ENCODE data around the gene FAM131B. TPM values are rescaled to one million over a fixed set of nuclear protein-coding genes. Genes with fewer than 3 reads are reported as not detected.

FAM131B gene
- total and polyA plus RNA-seq, 2 of the 13 experiments (the other 11 are each of a cell fraction or from before 2014, with no cell fraction given) = 0.07 TPM; not detected in 1

DNA sequence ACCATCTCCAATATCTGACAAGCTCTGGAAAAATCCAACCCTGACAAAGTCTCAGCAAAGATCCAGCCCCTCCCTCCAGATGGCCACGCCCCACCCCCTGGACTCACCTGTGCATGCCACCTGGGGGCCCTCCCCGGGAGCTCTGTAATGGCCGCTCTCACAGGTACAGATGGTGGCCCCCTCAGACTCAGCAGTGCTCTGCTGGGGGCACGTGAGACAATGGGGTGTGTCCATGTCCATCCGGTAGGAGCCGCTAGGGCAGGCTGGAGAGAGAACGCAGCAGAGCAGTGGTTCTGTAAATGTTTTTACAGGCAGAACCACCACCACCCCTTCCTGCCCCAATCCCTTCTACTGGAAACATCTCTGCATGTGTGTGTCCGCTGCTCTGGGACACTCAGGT lies 36.6 kb upstream of the FAM131B start:
- FAIRE-seq = no peak
- no peak for ATAC-seq
- H3K36me3 ChIP-seq (replicated peaks in 1 of 2; ENCODE audit: control insufficient read depth in 1 of 2, insufficient read depth in 2 of 2, low read length in 2 of 2) = no peaks in the 10 kb centered on the region
- WGBS (ENCODE audit: low lambda C conversion rate) = 96% methylated on average over 5 of the region's 8 CpGs
- intact Hi-C loops (cut with micrococcal nuclease; ENCODE audit: unreplicated experiment) (no loop called here), in situ Hi-C loops (cut with HindIII; ENCODE audit: extremely low pct_ligation_motif_present, low pct_unique_long_range_greater_than_20kb) (loop anchor here (25.0 kb wide), 1 partner anchor 513 kb away; the partner anchor contains the start of gene TCAF1)
- H3K4me1 ChIP-seq (ENCODE audit: insufficient read depth, low read length) = peaks cover 30% of the 10 kb centered on the region
- POLR2A ChIA-PET = no interaction called here
- no peaks in the 10 kb centered on the region for H3K27me3 ChIP-seq (ENCODE audit: control insufficient read depth in 1 of 2, insufficient read depth in 2 of 2, low read length in 2 of 2)
- H2AFZ ChIP-seq (ENCODE audit: low read length) = no peak overlapping the region
- H3K9ac ChIP-seq (ENCODE audit: insufficient read depth, low read depth, low read length) = no peak overlapping the region
- H3K4me3 ChIP-seq (replicated peaks in 1 of 3; ENCODE audit: insufficient read depth in 1 of 3, low read depth in 2 of 3, low read length in 3 of 3) = no peak overlapping the region
- H3K79me2 ChIP-seq (ENCODE audit: insufficient read depth, low read length) = no peaks in the 10 kb centered on the region
- H4K20me1 ChIP-seq (ENCODE audit: insufficient read depth, low read length) = no peaks in the 10 kb centered on the region
- TF ChIP-seq HNF4A (CRISPR knock-in tag; IDR thresholded peaks at IDR 0.05) = no peak
- TF ChIP-seq, protein P1, sequence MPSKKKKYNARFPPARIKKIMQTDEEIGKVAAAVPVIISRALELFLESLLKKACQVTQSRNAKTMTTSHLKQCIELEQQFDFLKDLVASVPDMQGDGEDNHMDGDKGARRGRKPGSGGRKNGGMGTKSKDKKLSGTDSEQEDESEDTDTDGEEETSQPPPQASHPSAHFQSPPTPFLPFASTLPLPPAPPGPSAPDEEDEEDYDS (CRISPR knock-in tag; IDR thresholded peaks at IDR 0.05) = no peak
- no peak for TF ChIP-seq SYNCRIP (IDR thresholded peaks at IDR 0.05; ENCODE audit: insufficient read depth, low read depth, low read length)
- TF ChIP-seq ZNF292 (CRISPR knock-in tag; IDR thresholded peaks at IDR 0.05; ENCODE audit: borderline replicate concordance, low read depth) = no peak
- no peak for TF ChIP-seq TBX3 (IDR thresholded peaks at IDR 0.05; ENCODE audit: borderline replicate concordance)
- TF ChIP-seq, protein P2, sequence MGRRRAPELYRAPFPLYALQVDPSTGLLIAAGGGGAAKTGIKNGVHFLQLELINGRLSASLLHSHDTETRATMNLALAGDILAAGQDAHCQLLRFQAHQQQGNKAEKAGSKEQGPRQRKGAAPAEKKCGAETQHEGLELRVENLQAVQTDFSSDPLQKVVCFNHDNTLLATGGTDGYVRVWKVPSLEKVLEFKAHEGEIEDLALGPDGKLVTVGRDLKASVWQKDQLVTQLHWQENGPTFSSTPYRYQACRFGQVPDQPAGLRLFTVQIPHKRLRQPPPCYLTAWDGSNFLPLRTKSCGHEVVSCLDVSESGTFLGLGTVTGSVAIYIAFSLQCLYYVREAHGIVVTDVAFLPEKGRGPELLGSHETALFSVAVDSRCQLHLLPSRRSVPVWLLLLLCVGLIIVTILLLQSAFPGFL (CRISPR knock-in tag; IDR thresholded peaks at IDR 0.05) = no peak
- TF ChIP-seq FOXK2 (IDR thresholded peaks at IDR 0.05) = no peak
- TF ChIP-seq ZNF530 (CRISPR knock-in tag; IDR thresholded peaks at IDR 0.05; ENCODE audit: low read depth) = no peak
- no peaks in the 10 kb centered on the region for H3K9me3 ChIP-seq (ENCODE audit: low read length)
- no peak overlapping the region for H3K4me2 ChIP-seq (ENCODE audit: low read depth, low read length)
- H3K27ac ChIP-seq (ENCODE audit: extremely low read length, insufficient read depth, low read length) = no peak overlapping the region
- no TSS peak for BruUV-seq (replicated peaks)
- no peak for DNase-seq (ENCODE audit: low spot score)
- CTCF ChIA-PET (ENCODE audit: low intra/inter-chr PET ratio, low total read pairs) = no interaction called here

DNA sequence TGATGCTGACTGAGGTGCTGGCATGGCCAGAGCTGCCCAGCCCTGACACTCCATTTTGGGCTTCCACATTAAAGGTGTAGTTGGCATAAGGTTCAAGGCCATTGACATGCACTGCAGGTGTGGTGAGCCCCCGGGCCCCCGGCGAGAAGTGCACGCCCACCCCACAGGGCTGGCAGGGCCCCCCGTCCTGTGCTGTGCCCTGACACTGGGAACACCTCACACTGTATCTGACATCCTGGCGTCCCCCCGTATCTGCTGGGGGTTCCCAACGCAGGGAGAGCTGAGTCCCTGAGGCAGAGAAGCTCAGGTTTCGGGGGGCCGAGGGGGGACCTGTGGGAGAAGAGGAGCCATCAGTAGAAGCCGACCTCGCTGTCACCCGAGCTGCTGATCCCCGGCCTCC lies 36.1 kb upstream of the FAM131B start:
- no peaks in the 10 kb centered on the region for H3K79me2 ChIP-seq (ENCODE audit: insufficient read depth, low read length)
- no peak overlapping the region for H3K4me2 ChIP-seq (ENCODE audit: low read depth, low read length)
- ChIA-PET CTCF (ENCODE audit: low intra/inter-chr PET ratio, low total read pairs) (no interaction called here), POLR2A (no interaction called here)
- no peaks in the 10 kb centered on the region for H3K9me3 ChIP-seq (ENCODE audit: low read length)
- intact Hi-C loops (cut with micrococcal nuclease; ENCODE audit: unreplicated experiment) = no loop called here
- H3K9ac ChIP-seq (ENCODE audit: insufficient read depth, low read depth, low read length) = no peak overlapping the region
- no peaks in the 10 kb centered on the region for H3K27me3 ChIP-seq (ENCODE audit: control insufficient read depth in 1 of 2, insufficient read depth in 2 of 2, low read length in 2 of 2)
- FAIRE-seq = no peak
- no peak overlapping the region for H2AFZ ChIP-seq (ENCODE audit: low read length)
- H3K4me3 ChIP-seq (replicated peaks in 1 of 3; ENCODE audit: insufficient read depth in 1 of 3, low read depth in 2 of 3, low read length in 3 of 3) = no peak overlapping the region
- DNase-seq (ENCODE audit: low spot score) = no peak
- no peak overlapping the region for H3K27ac ChIP-seq (ENCODE audit: extremely low read length, insufficient read depth, low read length)
- ATAC-seq = no peak
- peaks cover 35% of the 10 kb centered on the region for H3K4me1 ChIP-seq (ENCODE audit: insufficient read depth, low read length)
- WGBS (ENCODE audit: low lambda C conversion rate) = 90% methylated on average over 11 of the region's 14 CpGs
- no TSS peak for BruUV-seq (replicated peaks)
- no peaks in the 10 kb centered on the region for H4K20me1 ChIP-seq (ENCODE audit: insufficient read depth, low read length)
- no peaks in the 10 kb centered on the region for H3K36me3 ChIP-seq (replicated peaks in 1 of 2; ENCODE audit: control insufficient read depth in 1 of 2, insufficient read depth in 2 of 2, low read length in 2 of 2)
- in situ Hi-C loops (cut with HindIII; ENCODE audit: extremely low pct_ligation_motif_present, low pct_unique_long_range_greater_than_20kb) = loop anchor here (25.0 kb wide), 1 partner anchor 514 kb away; the partner anchor contains the start of gene TCAF1
- TF ChIP-seq, protein P3, sequence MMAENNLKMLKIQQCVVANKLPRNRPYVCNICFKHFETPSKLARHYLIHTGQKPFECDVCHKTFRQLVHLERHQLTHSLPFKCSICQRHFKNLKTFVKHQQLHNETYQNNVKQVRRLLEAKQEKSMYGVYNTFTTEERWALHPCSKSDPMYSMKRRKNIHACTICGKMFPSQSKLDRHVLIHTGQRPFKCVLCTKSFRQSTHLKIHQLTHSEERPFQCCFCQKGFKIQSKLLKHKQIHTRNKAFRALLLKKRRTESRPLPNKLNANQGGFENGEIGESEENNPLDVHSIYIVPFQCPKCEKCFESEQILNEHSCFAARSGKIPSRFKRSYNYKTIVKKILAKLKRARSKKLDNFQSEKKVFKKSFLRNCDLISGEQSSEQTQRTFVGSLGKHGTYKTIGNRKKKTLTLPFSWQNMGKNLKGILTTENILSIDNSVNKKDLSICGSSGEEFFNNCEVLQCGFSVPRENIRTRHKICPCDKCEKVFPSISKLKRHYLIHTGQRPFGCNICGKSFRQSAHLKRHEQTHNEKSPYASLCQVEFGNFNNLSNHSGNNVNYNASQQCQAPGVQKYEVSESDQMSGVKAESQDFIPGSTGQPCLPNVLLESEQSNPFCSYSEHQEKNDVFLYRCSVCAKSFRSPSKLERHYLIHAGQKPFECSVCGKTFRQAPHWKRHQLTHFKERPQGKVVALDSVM (CRISPR knock-in tag; IDR thresholded peaks at IDR 0.05) = no peak
- TF ChIP-seq MAZ (IDR thresholded peaks at IDR 0.05; ENCODE audit: borderline replicate concordance, low read depth, low read length) = no peak
- TF ChIP-seq MAZ (CRISPR knock-in tag; IDR thresholded peaks at IDR 0.05; ENCODE audit: low read depth) = no peak
- no peak for TF ChIP-seq CBX1 (IDR thresholded peaks at IDR 0.05; ENCODE audit: low read depth)
- TF ChIP-seq, protein P2 (CRISPR knock-in tag; IDR thresholded peaks at IDR 0.05) = no peak
- no peak for TF ChIP-seq ZNF451 (CRISPR knock-in tag; IDR thresholded peaks at IDR 0.05)
- TF ChIP-seq NCOA2 (CRISPR knock-in tag; IDR thresholded peaks at IDR 0.05) = no peak
- no peak for TF ChIP-seq HDAC1 (CRISPR knock-in tag; IDR thresholded peaks at IDR 0.05)
- no peak for TF ChIP-seq FOXC1 (CRISPR knock-in tag; IDR thresholded peaks at IDR 0.05; ENCODE audit: borderline replicate concordance)

All from HepG2 (cell line).